HepG2 (cell line): ENCODE data around the gene EPN2. TPM values are rescaled to one million over a fixed set of nuclear protein-coding genes. Genes with fewer than 3 reads are reported as not detected.

ENCODE experiments used
- ATAC-seq: fragments of 200-7000 bp; cut with Tn5 transposase; 3 replicates; pipeline ENCODE4 v1.9.1; 2020; ENCODE audit warnings: mild to moderate bottlenecking, moderate library complexity
- BruUV-seq: library from RNA; stranded (reverse); fragments of 400-500 nt; replicated peaks from 2 replicates; lab custom pipeline; 2021; lab: Mats Ljungman, UMichigan
- CTCF ChIA-PET: fragments of 300-600 bp; formaldehyde crosslinking; extraction: SDS; loops from one replicate; lab custom pipeline; 2021; ENCODE audit warnings: low total read pairs, inconsistent platforms, low intra/inter-chr PET ratio; lab: Yijun Ruan, JAX
- POLR2A ChIA-PET: fragments of 350-600 bp; sonication (Branson Sonifier 250); formaldehyde crosslinking; loops from one replicate; lab custom pipeline; 2020; ENCODE audit warnings: antibody characterized with exemption, inconsistent platforms; lab: Yijun Ruan, JAX
- DNase-seq: peaks from one replicate; pipeline ENCODE4 v3.0.0-alpha.2; 2015; ENCODE audit warnings: low spot score
- FAIRE-seq: peaks from 3 replicates; lab custom pipeline; 2011; peaks lifted over from hg19 to GRCh38; lab: Jason Lieb, UNC
- H2AFZ ChIP-seq: one replicate; pipeline ENCODE4 v1.6.1; 2011; ENCODE audit warnings: low read length, inconsistent platforms
- H3K27ac ChIP-seq: fragments of 300-600 bp; 3 replicates; pipeline ENCODE4 v1.8.0; 2011; ENCODE audit warnings: mixed run types, mild to moderate bottlenecking, mixed read lengths, low read length, inconsistent platforms; ENCODE audit not compliant: insufficient read depth; ENCODE audit errors: extremely low read length
- H3K27me3 ChIP-seq, 2 experiments: fragments of 200-600 bp in 1 of 2; 2 replicates in 1 of 2; 3 replicates in 1 of 2; pipeline versions ENCODE4 v1.6.0 to v1.8.0; 2011; ENCODE audit warnings: low read length in 2 of 2, mild to moderate bottlenecking in 2 of 2, moderate library complexity in 2 of 2, inconsistent platforms in 1 of 2; ENCODE audit not compliant: insufficient read depth in 2 of 2, control insufficient read depth in 1 of 2
- H3K36me3 ChIP-seq, 2 experiments: fragments of 200-600 bp in 1 of 2; replicated peaks in 1 of 2; 2 replicates in 1 of 2; 3 replicates in 1 of 2; pipeline versions ENCODE4 v1.5.1 to v1.8.0; 2011; ENCODE audit warnings: low read length in 2 of 2, inconsistent platforms in 1 of 2; ENCODE audit not compliant: insufficient read depth in 2 of 2, control insufficient read depth in 1 of 2
- H3K4me1 ChIP-seq: 2 replicates; pipeline ENCODE4 v1.5.1; 2012; ENCODE audit warnings: low read length, inconsistent platforms; ENCODE audit not compliant: insufficient read depth
- H3K4me2 ChIP-seq: 2 replicates; pipeline ENCODE4 v1.6.0; 2011; ENCODE audit warnings: low read depth, low read length, inconsistent platforms
- H3K4me3 ChIP-seq, 3 experiments: fragments of 200-600 bp in 1 of 3; sonication (generic), shearing (Covaris generic) in 1 of 3; replicated peaks in 1 of 3; 2 replicates each; pipeline ENCODE4 v1.5.1; 2011 to 2016; ENCODE audit warnings: low read length in 3 of 3, inconsistent platforms in 2 of 3, low read depth in 2 of 3, mild to moderate bottlenecking in 2 of 3, control low read depth in 1 of 3, mixed read lengths in 1 of 3; ENCODE audit not compliant: insufficient read depth in 1 of 3
- H3K79me2 ChIP-seq: one replicate; pipeline ENCODE4 v1.6.1; 2011; ENCODE audit warnings: low read length, inconsistent platforms; ENCODE audit not compliant: insufficient read depth
- H3K9ac ChIP-seq: 2 replicates; pipeline ENCODE4 v1.6.0; 2011; ENCODE audit warnings: mild to moderate bottlenecking, low read depth, low read length, inconsistent platforms; ENCODE audit not compliant: insufficient read depth
- H3K9me3 ChIP-seq: 2 replicates; pipeline ENCODE4 v1.5.1; 2012; ENCODE audit warnings: mild to moderate bottlenecking, low read length
- H4K20me1 ChIP-seq: 2 replicates; pipeline ENCODE4 v1.6.0; 2011; ENCODE audit warnings: inconsistent platforms, mild to moderate bottlenecking, low read length, moderate library complexity; ENCODE audit not compliant: insufficient read depth
- JUNB ChIP-seq: sonication (generic); formaldehyde crosslinking; IDR thresholded peaks from 2 replicates; pipeline ENCODE4 v1.8.0; 2022; ENCODE audit warnings: missing genetic modification reagents, mild to moderate bottlenecking, borderline replicate concordance
- SIX4 ChIP-seq: sonication (generic); formaldehyde crosslinking; IDR thresholded peaks from 2 replicates; pipeline ENCODE4 v1.4.0; 2020; ENCODE audit warnings: missing genetic modification reagents
- SOX5 ChIP-seq: IDR thresholded peaks from 2 replicates; pipeline ENCODE4 v1.6.1; 2016; ENCODE audit warnings: borderline replicate concordance
- ZNF280D ChIP-seq: sonication (generic); formaldehyde crosslinking; IDR thresholded peaks from 2 replicates; pipeline ENCODE4 v1.5.1; 2020; ENCODE audit warnings: mild to moderate bottlenecking, missing genetic modification reagents
- ZNF549 ChIP-seq: sonication (generic); formaldehyde crosslinking; IDR thresholded peaks from 2 replicates; pipeline ENCODE4 v1.5.0; 2020; ENCODE audit warnings: missing genetic modification reagents
- in situ Hi-C: cut with HindIII; loops from 2 replicates; pipeline ENCODE4 v1.10.0; 2017; ENCODE audit warnings: low pct_unique_long_range_greater_than_20kb; ENCODE audit not compliant: extremely low pct_ligation_motif_present
- intact Hi-C: fragments of 100-400 bp; cut with micrococcal nuclease; formaldehyde crosslinking; loops from one replicate; pipeline ENCODE4 v1.10.0; 2022; ENCODE audit not compliant: unreplicated experiment
- polyA plus RNA-seq, 8 experiments: library from polyadenylated mRNA; depleted of rRNA in 3 of 8; stranded (reverse) in 7 of 8; unstranded in 1 of 8; fragments of >200 nt; fragmentation: Illumina TruSeq in 4 of 8; extraction: Trizol in 4 of 8; gene quantifications; 2 replicates each; pipeline versions ENCODE4 v1.2.1 to v1.2.3, GENCODE V29; 2011 to 2016; ENCODE audit warnings: low read depth in 4 of 8, missing spikeins in 1 of 8, mixed read lengths in 1 of 8; ENCODE audit not compliant: insufficient read depth in 1 of 8
- total RNA-seq, 5 experiments: library from RNA; depleted of rRNA; stranded (reverse); fragments of >200 nt; fragmentation: Illumina TruSeq; extraction: Trizol; gene quantifications; 2 replicates each; pipeline ENCODE4 v1.2.3, GENCODE V29; 2016; ENCODE audit warnings: low read depth in 1 of 5

The EPN2 gene
- total and polyA plus RNA-seq, 2 of the 13 experiments (the other 11 are each of a cell fraction or from before 2014, with no cell fraction given): 7.8 to 19.2 TPM

DNA sequence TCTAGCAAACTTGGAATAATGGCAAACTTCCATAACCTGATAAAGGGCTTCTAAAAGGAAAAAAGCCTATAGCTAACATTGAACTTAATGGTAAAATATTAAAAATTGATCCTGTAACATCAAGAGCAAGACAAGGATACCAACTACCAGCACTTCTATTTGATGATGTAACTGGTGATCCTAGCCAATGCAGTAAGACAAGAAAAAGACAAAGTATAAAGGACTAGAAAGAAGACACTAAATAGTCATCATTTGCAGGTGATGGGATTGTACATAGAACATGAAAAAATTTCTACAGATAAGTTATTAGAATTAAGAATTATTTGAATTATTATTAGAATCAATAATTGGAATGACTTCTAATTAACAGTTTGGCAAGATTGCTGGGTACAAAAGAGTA, 88.4 kb downstream of the EPN2 start:
- no peak overlapping the region for H3K27ac ChIP-seq
- peaks cover 11% of the 10 kb centered on the region; the same call in 1 of the 2 replicates for H3K9me3 ChIP-seq
- intact Hi-C loops: no loop called here
- H4K20me1 ChIP-seq: no peaks in the 10 kb centered on the region
- H3K36me3 ChIP-seq: no peaks in the 10 kb centered on the region; a peak in 1 of 5 replicates
- ChIA-PET POLR2A (no interaction called here), CTCF (no interaction called here)
- ATAC-seq (no peak), DNase-seq (no peak), FAIRE-seq (no peak)
- BruUV-seq: no TSS peak
- in situ Hi-C loops: no loop called here
- no peak overlapping the region for H3K9ac ChIP-seq
- no peaks in the 10 kb centered on the region for H3K79me2 ChIP-seq
- H3K27me3 ChIP-seq: no peaks in the 10 kb centered on the region
- no peak overlapping the region for H3K4me2 ChIP-seq
- H3K4me1 ChIP-seq: peaks cover 6% of the 10 kb centered on the region; the same call in 1 of the 2 replicates
- H2AFZ ChIP-seq: no peak overlapping the region
- TF ChIP-seq ZNF280D (CRISPR knock-in tag) (peak; percentile 63; the same call in 1 of the 2 replicates), SIX4 (no peak), ZNF549 (no peak), SOX5 (CRISPR knock-in tag) (no peak), JUNB (no peak)
- TF ChIP-seq, all 625 proteins: peak for 1
- no peak overlapping the region for H3K4me3 ChIP-seq
